ENCODE data around the gene FAM3A.

- TF ChIP-seq CTCF (IDR thresholded peaks at IDR 0.05) (no peak), EP300 (IDR thresholded peaks at IDR 0.05) (no peak), POLR2A (IDR thresholded peaks at IDR 0.05) (no peak)
Measured at GRCh38 chrX:154502098-154502497, 13.9 kb downstream of the FAM3A start.

All from tibial nerve (tissue), 4 donors.